Measurements from ENCODE around the gene MYO5C.

The MYO5C gene

DNA sequence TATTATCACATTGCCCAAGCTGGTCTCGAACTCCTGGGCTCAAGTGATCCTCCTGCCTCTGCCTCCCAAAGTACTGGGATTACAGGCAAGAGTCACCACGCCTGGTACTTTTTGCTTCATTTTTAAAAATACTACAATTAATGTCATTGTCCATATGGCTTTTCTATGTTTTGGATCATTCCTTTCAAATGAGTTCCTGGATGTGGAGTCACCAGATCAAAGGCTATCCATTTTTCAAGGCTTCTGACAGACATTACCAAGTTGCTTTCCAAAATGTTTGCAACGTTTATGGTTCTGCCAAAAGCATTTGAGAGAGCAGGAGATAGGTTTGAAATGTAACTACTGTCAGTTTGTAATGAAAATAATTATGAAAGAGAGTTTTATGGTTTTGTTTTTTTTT, 148.8 kb downstream of the MYO5C start:
- TF ChIP-seq, protein P1, sequence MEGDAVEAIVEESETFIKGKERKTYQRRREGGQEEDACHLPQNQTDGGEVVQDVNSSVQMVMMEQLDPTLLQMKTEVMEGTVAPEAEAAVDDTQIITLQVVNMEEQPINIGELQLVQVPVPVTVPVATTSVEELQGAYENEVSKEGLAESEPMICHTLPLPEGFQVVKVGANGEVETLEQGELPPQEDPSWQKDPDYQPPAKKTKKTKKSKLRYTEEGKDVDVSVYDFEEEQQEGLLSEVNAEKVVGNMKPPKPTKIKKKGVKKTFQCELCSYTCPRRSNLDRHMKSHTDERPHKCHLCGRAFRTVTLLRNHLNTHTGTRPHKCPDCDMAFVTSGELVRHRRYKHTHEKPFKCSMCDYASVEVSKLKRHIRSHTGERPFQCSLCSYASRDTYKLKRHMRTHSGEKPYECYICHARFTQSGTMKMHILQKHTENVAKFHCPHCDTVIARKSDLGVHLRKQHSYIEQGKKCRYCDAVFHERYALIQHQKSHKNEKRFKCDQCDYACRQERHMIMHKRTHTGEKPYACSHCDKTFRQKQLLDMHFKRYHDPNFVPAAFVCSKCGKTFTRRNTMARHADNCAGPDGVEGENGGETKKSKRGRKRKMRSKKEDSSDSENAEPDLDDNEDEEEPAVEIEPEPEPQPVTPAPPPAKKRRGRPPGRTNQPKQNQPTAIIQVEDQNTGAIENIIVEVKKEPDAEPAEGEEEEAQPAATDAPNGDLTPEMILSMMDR (IDR thresholded peaks at IDR 0.05; ENCODE audit: low read depth, low read length): no peak
- TF ChIP-seq POLR2A (IDR thresholded peaks at IDR 0.05; ENCODE audit: extremely low read depth, insufficient read length) (no peak), MYC (IDR thresholded peaks at IDR 0.05; ENCODE audit: low read depth, low read length) (no peak)
- TF ChIP-seq, protein P2, sequence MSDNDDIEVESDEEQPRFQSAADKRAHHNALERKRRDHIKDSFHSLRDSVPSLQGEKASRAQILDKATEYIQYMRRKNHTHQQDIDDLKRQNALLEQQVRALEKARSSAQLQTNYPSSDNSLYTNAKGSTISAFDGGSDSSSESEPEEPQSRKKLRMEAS (IDR thresholded peaks at IDR 0.05; ENCODE audit: low read depth, low read length): no peak
- H3K4me3 ChIP-seq (ENCODE audit: low read depth, low read length): no peak overlapping the region
- DNase-seq (ENCODE audit: low read depth): no peak

DNA sequence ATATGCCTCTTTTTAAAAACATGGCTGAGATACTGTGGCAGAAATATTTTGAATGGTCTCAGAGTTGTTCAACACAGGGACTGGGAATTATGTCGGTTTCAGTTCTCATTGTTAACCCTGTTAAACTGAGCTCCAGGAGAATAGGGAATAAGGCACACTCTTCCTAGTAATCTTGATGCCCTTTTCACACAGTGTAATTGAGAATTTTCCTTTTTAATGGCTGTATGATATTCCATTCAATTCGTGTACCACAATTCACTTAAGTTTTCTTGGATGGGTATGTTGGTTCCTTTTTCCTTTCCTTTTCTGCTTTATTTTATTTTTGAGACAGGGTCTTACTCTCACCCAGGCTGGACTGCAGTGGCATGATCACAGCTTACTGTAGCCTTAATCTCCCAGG, 149.3 kb downstream of the MYO5C start:
- TF ChIP-seq, protein P1 (IDR thresholded peaks at IDR 0.05; ENCODE audit: low read depth, low read length): no peak
- TF ChIP-seq, protein P2 (IDR thresholded peaks at IDR 0.05; ENCODE audit: low read depth, low read length): no peak
- TF ChIP-seq POLR2A (IDR thresholded peaks at IDR 0.05; ENCODE audit: extremely low read depth, insufficient read length) (no peak), MYC (IDR thresholded peaks at IDR 0.05; ENCODE audit: low read depth, low read length) (no peak)
- DNase-seq (ENCODE audit: low read depth): no peak
- no peak overlapping the region for H3K4me3 ChIP-seq (ENCODE audit: low read depth, low read length)

DNA sequence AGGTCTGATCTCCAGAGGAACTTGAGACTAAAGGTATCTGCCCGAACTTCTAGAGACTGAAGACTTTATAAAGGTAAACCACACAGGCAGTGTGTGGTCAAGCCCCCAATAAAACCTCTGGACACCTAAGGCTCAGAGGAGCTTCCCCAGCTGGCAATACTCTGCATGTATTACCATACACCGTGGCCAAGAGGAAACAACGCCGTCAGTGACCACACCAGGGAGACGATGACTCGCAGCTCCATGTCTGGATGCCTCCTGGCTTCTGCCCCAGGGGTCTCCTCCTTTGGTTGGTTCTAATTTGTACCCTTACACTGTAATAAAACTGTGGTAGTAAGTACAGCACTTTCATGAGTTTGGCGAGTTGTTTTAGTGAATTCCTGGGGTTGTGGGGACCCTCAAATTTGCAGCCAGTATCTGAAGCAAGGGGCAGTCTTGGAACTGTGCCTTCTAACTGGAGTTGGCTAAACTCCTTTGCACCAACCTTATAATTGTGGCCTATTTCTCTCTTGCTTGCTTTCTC, 150.9 kb downstream of the MYO5C start:
- H3K4me3 ChIP-seq (ENCODE audit: low read depth, low read length): no peak overlapping the region
- TF ChIP-seq, protein P1 (IDR thresholded peaks at IDR 0.05; ENCODE audit: low read depth, low read length): no peak
- TF ChIP-seq MYC (IDR thresholded peaks at IDR 0.05; ENCODE audit: low read depth, low read length): no peak
- TF ChIP-seq POLR2A (IDR thresholded peaks at IDR 0.05; ENCODE audit: extremely low read depth, insufficient read length): no peak
- TF ChIP-seq, protein P2 (IDR thresholded peaks at IDR 0.05; ENCODE audit: low read depth, low read length): no peak
- DNase-seq (ENCODE audit: low read depth): peak; percentile 78

GRCh38 chr15:52143873-52144272, 151.7 kb downstream of the MYO5C start:
- DNase-seq (ENCODE audit: low read depth): peak; percentile 98
- TF ChIP-seq, protein P1 (IDR thresholded peaks at IDR 0.05; ENCODE audit: low read depth, low read length): no peak
- TF ChIP-seq MYC (IDR thresholded peaks at IDR 0.05; ENCODE audit: low read depth, low read length): peak; percentile 61; the same call in 1 of the 2 replicates
- TF ChIP-seq, protein P2 (IDR thresholded peaks at IDR 0.05; ENCODE audit: low read depth, low read length): peak; percentile 72
- peak overlapping the region; percentile 33 for H3K4me3 ChIP-seq (ENCODE audit: low read depth, low read length)

All from NB4 (cell line).